ENCODE data around the gene TBX18.

GRCh38 chr6:84645000-84645399 is 119.4 kb downstream of the TBX18 start:
- TF ChIP-seq YY1 (IDR thresholded peaks at IDR 0.05; ENCODE audit: insufficient read depth, insufficient read length) (no peak), ZNF274 (IDR thresholded peaks at IDR 0.05; ENCODE audit: low read depth, low read length) (no peak)
